ENCODE measurements around the gene DGKB.

- TF ChIP-seq PATZ1 (CRISPR knock-in tag; IDR thresholded peaks at IDR 0.05; ENCODE audit: borderline replicate concordance), result no peak
- no peak for TF ChIP-seq RARB (CRISPR knock-in tag; IDR thresholded peaks at IDR 0.05)
- no peak for TF ChIP-seq ZC3H10 (CRISPR knock-in tag; IDR thresholded peaks at IDR 0.05)
- no peak for TF ChIP-seq ARNTL (CRISPR knock-in tag; IDR thresholded peaks at IDR 0.05; ENCODE audit: borderline replicate concordance, low read depth)
- no peak for TF ChIP-seq SNAI2 (CRISPR knock-in tag; IDR thresholded peaks at IDR 0.05)
These were observed 276.5 kb downstream of the DGKB start for GRCh38 chr7:14626076-14626475.

All from SK-N-SH treated with all-trans-retinoic acid at 6 μM for 48 hours (cell line).